ENCODE results near the gene FAM200A.
"Not testable (repeated sequence)": the region's sequence is repeated elsewhere in the genome, so short reads cannot be mapped to it uniquely, and the experiment has no call there.

FAM200A gene

GRCh38 chr7:99557196-99557607 is 5.3 kb upstream of the FAM200A start:
- no peaks in the 10 kb centered on the region for H4K20me1 ChIP-seq (ENCODE audit: insufficient read depth)
- peak overlapping the region; percentile 73; the same call in 1 of the 2 replicates for H3K9ac ChIP-seq
- no peak overlapping the region for H2AFZ ChIP-seq (ENCODE audit: low read depth)
- H3K27me3 ChIP-seq (ENCODE audit: insufficient read depth, low read depth), result no peaks in the 10 kb centered on the region
- H3K36me3 ChIP-seq (ENCODE audit: insufficient read depth), result peaks cover 1% of the 10 kb centered on the region; the same call in 1 of the 2 replicates
- H3K4me3 ChIP-seq (IDR thresholded peaks at IDR 0.05; ENCODE audit: insufficient read depth, low read depth, low read length), result no peak overlapping the region
- peak overlapping the region; percentile 34 for H3K4me2 ChIP-seq
- H3K4me1 ChIP-seq (ENCODE audit: low read depth, poor library complexity, severe bottlenecking), result peaks cover 12% of the 10 kb centered on the region
- peaks cover 22% of the 10 kb centered on the region for H3K79me2 ChIP-seq (ENCODE audit: insufficient read depth, low read depth)
- no peak overlapping the region for H3K27ac ChIP-seq
- TF ChIP-seq CTCF (conservative IDR thresholded peaks at IDR 0.05; ENCODE audit: low read depth, low read length), result no peak

- no peak overlapping the region for H3K4me2 ChIP-seq
- peaks cover 13% of the 10 kb centered on the region for H3K79me2 ChIP-seq (ENCODE audit: insufficient read depth, low read depth)
These were observed 3.0 kb upstream of the FAM200A start for GRCh38 chr7:99554939-99555338.

GRCh38 chr7:99553039-99553438 is 1.1 kb upstream of the FAM200A start:
- no peaks in the 10 kb centered on the region for H4K20me1 ChIP-seq (ENCODE audit: insufficient read depth)
- H3K9ac ChIP-seq, result no peak overlapping the region
- no peaks in the 10 kb centered on the region for H3K27me3 ChIP-seq (ENCODE audit: insufficient read depth, low read depth)
- no peak for TF ChIP-seq CTCF (conservative IDR thresholded peaks at IDR 0.05; ENCODE audit: low read depth, low read length)
- H3K27ac ChIP-seq, result no peak overlapping the region
- H2AFZ ChIP-seq (ENCODE audit: low read depth), result no peak overlapping the region
- no peaks in the 10 kb centered on the region for H3K79me2 ChIP-seq (ENCODE audit: insufficient read depth, low read depth)
- no peaks in the 10 kb centered on the region for H3K36me3 ChIP-seq (ENCODE audit: insufficient read depth)
- peaks cover 8% of the 10 kb centered on the region for H3K4me1 ChIP-seq (ENCODE audit: low read depth, poor library complexity, severe bottlenecking)
- H3K4me2 ChIP-seq, result no peak overlapping the region
- no peak overlapping the region for H3K4me3 ChIP-seq (IDR thresholded peaks at IDR 0.05; ENCODE audit: insufficient read depth, low read depth, low read length)

More at GRCh38 chr7:99554939-99555338, 3.0 kb upstream of the FAM200A start:
- H4K20me1 ChIP-seq (ENCODE audit: insufficient read depth), result no peaks in the 10 kb centered on the region
- TF ChIP-seq CTCF (conservative IDR thresholded peaks at IDR 0.05; ENCODE audit: low read depth, low read length), result no peak
- no peak overlapping the region for H3K27ac ChIP-seq
- H3K36me3 ChIP-seq (ENCODE audit: insufficient read depth), result no peaks in the 10 kb centered on the region
- peaks cover 8% of the 10 kb centered on the region for H3K4me1 ChIP-seq (ENCODE audit: low read depth, poor library complexity, severe bottlenecking)
- H2AFZ ChIP-seq (ENCODE audit: low read depth), result no peak overlapping the region
- no peak overlapping the region for H3K9ac ChIP-seq
- no peaks in the 10 kb centered on the region for H3K27me3 ChIP-seq (ENCODE audit: insufficient read depth, low read depth)
- no peak overlapping the region for H3K4me3 ChIP-seq (IDR thresholded peaks at IDR 0.05; ENCODE audit: insufficient read depth, low read depth, low read length)

- H3K9ac ChIP-seq, result no peak overlapping the region
- H3K27me3 ChIP-seq (ENCODE audit: insufficient read depth, low read depth), result no peaks in the 10 kb centered on the region
- H3K27ac ChIP-seq, result no peak overlapping the region
- no peak overlapping the region for H2AFZ ChIP-seq (ENCODE audit: low read depth)
- H3K4me1 ChIP-seq (ENCODE audit: low read depth, poor library complexity, severe bottlenecking), result no peaks in the 10 kb centered on the region
- no peak for TF ChIP-seq CTCF (conservative IDR thresholded peaks at IDR 0.05; ENCODE audit: low read depth, low read length)
- H3K79me2 ChIP-seq (ENCODE audit: insufficient read depth, low read depth), result no peaks in the 10 kb centered on the region
- H3K36me3 ChIP-seq (ENCODE audit: insufficient read depth), result no peaks in the 10 kb centered on the region
- H3K4me3 ChIP-seq (IDR thresholded peaks at IDR 0.05; ENCODE audit: insufficient read depth, low read depth, low read length), result no peak overlapping the region
- H3K4me2 ChIP-seq, result no peak overlapping the region
- H4K20me1 ChIP-seq (ENCODE audit: insufficient read depth), result no peaks in the 10 kb centered on the region
These were observed 580 bp downstream of the FAM200A start for GRCh38 chr7:99551334-99551733.

- not testable (repeated sequence) for H3K79me2 ChIP-seq (ENCODE audit: insufficient read depth, low read depth); H3K4me1 ChIP-seq (ENCODE audit: low read depth, poor library complexity, severe bottlenecking); H2AFZ ChIP-seq (ENCODE audit: low read depth); H3K27me3 ChIP-seq (ENCODE audit: insufficient read depth, low read depth); H3K27ac ChIP-seq; H3K36me3 ChIP-seq (ENCODE audit: insufficient read depth); H3K9ac ChIP-seq; H3K4me3 ChIP-seq (IDR thresholded peaks at IDR 0.05; ENCODE audit: insufficient read depth, low read depth, low read length); H4K20me1 ChIP-seq (ENCODE audit: insufficient read depth); H3K4me2 ChIP-seq
These were observed 2.4 kb downstream of the FAM200A start for GRCh38 chr7:99549545-99549944.

GRCh38 chr7:99545308-99545707 is 6.6 kb downstream of the FAM200A start:
- not testable (repeated sequence) for H3K9ac ChIP-seq; H3K27ac ChIP-seq; H3K27me3 ChIP-seq (ENCODE audit: insufficient read depth, low read depth); H4K20me1 ChIP-seq (ENCODE audit: insufficient read depth); H3K4me1 ChIP-seq (ENCODE audit: low read depth, poor library complexity, severe bottlenecking); H3K4me2 ChIP-seq; H3K4me3 ChIP-seq (IDR thresholded peaks at IDR 0.05; ENCODE audit: insufficient read depth, low read depth, low read length); H3K79me2 ChIP-seq (ENCODE audit: insufficient read depth, low read depth); H2AFZ ChIP-seq (ENCODE audit: low read depth); H3K36me3 ChIP-seq (ENCODE audit: insufficient read depth)
